AG20443 (cell line): Measurements from ENCODE around the gene VCL.
"Not testable (repeated sequence)": the region's sequence is repeated elsewhere in the genome, so short reads cannot be mapped to it uniquely, and the experiment has no call there.

ENCODE experiments used
- DNase-seq: peaks from one replicate; pipeline ENCODE4 v3.0.0; 2012; ENCODE audit warnings: low spot score, mixed read lengths

The VCL gene

DNA sequence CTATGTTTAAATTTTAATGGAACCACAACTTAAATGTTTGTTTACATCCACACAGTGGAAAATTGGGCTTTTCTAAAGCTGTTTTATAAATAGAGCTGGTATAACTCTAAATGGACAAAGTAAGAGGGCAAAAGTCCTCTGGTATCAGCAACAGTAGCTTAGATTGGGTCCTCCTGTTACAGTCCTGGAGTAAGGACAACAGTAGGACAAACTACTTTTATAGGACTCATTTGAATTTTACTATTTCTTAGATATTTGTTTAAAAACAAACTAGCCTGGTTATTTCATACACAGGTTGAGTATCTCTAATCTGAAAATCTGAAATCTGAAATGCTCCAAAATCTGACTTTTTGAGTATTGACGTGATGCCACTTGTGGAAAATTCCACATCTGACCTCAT lies 8.4 kb downstream of the VCL start:
- no peak for DNase-seq

DNA sequence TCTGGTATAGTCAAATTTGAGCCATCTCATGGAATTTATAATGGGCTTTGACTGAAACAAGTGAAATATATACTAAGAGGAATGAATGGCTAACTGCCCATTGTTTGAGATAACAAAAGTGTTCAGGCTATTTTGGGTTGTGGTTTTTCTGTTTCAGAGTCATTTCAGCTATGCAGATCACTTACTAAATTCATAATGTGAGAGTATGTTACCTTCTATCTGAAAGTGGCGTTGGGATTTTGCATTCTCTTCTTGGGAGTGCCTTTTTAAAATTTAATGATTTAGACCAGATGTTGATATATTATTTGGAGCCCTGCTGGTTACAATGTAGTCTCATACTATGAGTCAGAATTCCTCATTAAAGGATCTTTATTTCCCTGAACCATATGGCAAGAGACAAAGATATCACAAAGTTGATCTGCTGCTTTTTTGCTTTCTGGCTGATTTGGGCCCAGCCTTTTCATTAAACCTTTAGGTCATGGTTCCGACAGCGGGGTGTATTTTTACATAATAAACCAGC lies 10.4 kb downstream of the VCL start:
- DNase-seq: peak; percentile 43

DNA sequence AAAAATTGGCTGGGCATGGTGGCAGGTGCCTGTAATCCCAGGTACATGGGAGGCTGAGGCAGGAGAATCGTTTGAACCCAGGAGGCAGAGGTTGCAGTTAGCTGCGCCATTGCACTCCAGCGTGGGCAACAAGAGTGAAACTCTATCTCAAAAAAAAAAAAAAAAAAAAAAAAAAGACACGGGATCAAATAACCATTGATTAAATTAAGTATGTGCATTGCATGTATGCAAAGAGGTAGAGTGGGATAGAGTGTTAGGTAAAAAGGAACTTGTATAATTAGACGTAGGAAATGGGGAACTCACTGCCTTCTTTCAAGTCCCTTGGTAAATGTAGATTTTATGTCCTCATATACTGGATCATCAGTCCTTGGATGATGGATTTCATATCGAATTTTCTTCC lies 13.1 kb downstream of the VCL start:
- no peak for DNase-seq

GRCh38 chr10:74011770-74012169 lies 13.9 kb downstream of the VCL start:
- DNase-seq: no peak

- DNase-seq: no peak
Observed at GRCh38 chr10:74012480-74012879, 14.6 kb downstream of the VCL start.

DNA sequence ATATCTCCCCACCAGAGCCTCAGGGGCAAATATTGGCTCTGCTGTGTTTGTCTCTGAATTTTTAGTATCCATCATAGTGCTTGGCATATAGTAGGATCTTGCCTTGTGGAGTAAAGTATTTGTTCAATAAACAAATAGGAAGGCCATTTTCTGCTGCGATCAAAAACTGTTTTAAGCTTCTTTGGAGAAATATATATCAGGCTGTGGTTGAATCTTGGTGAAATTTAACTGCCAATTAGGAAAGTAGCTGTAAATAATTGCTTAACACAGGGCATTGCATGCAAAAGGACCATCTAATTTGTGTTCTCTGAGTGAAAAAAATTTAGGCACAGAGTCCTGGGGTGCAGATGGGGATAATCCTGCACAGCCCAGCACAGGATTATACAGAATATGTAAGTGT lies 15.1 kb downstream of the VCL start:
- DNase-seq: no peak

DNA sequence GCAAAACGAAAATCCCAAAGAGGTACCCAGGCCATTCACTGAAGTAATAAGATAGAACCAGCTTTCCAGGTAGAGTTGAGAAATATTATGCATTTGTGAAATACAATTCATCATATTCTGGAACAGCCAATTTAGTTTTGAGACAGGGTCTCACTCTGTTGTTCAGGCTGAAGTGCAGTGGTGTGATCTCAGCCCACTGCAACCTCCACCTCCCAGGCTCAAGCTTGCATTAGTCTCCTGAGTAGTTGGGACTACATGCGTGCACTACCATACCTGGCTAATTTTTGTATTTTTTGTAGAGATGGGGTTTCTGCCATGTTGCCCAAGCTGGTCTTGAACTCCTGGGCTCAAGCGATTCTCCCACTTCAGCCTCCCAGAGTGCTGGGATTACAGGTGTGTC lies 16.7 kb downstream of the VCL start:
- not testable (repeated sequence) for DNase-seq

DNA sequence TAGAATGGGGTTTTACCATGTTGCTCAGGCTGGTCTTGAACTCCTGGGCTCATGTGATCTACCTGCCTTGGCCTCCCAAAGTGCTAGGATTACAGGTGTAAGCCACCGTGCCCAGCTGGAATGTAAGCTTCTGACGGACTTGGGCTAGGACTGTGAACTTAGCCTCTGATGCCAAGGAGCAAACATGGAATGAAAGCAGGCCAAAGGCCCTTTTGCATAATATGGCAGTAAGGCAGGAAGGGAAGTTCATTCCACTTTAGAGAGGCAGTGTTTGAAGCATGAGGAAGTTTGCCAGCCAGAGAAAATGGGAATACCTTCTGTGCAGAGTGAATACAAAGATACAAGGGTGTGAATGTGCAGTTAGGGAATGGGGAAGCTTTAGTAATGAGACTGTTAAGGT lies 20.3 kb downstream of the VCL start:
- DNase-seq: no peak

DNA sequence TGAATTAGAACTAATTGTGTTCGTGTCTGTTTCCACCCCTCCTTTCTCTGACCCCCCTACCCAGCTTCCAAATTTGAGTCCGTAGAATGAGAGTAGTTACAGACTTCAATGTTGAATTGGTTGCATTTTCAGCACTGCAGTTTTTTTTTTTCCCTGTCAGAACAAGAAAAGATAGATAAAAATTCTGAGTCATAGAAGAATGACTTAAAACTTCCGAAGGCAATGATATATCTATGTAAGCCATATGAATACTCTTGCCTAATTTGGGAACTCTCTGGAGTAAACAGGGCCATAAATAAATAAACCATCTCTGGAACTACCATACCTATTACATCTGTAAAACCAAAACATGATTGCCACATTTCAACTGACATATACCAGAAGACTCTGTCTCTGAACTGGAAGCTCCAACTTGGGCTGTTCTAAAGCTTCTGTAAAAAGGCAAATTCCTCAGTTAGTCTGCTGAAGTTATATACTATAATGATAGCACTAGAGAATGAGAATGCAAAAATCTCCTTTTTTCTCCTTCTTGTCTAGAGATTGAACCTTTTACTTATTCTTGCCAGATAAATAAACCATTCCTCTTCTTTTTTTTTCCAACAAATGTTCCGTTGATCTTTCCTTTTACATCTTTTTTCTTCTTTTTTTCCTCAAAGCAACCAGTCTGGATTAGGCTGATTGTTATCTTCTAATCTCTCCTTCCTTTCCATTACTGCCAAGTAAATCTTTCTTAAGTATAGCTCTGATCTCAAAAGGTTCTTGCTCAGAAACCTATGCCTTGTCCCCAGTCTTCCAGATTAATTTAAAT lies 23.5 kb downstream of the VCL start:
- no peak for DNase-seq

DNA sequence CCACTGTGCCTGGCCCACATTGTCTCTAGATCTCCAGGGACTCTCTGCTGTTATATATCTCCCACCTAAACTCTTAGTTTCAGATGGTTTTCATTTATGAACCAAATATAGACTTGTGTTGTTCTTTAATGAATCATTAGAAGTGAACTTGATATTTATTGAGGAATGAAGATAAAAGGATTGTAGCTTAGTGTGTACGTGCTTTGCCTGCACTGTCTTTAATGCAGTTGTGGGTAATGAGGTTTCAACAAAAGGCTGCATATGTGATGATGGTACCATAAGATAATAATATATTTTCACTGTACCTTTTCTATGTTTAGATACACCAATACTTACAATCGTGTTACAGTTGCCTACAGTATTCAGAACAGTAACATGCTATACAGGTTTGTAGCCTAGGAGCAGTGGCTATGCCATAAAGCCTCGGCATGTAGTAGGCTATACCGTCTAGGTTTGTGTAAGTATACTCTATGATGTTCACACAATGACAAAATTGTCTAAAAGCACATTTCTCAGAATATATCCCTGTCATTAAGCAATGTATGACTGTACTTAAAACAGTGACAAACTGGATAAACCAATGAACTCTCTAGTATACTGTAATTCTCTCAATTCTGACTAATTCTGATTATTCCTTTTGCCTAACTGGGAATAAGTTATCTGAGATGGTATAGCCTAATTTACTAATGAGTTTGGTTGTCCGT lies 25.2 kb downstream of the VCL start:
- DNase-seq: no peak

GRCh38 chr10:74024600-74024999 lies 26.7 kb downstream of the VCL start:
- no peak for DNase-seq

- DNase-seq: no peak
Observed at GRCh38 chr10:74025380-74025978, 27.6 kb downstream of the VCL start.

DNA sequence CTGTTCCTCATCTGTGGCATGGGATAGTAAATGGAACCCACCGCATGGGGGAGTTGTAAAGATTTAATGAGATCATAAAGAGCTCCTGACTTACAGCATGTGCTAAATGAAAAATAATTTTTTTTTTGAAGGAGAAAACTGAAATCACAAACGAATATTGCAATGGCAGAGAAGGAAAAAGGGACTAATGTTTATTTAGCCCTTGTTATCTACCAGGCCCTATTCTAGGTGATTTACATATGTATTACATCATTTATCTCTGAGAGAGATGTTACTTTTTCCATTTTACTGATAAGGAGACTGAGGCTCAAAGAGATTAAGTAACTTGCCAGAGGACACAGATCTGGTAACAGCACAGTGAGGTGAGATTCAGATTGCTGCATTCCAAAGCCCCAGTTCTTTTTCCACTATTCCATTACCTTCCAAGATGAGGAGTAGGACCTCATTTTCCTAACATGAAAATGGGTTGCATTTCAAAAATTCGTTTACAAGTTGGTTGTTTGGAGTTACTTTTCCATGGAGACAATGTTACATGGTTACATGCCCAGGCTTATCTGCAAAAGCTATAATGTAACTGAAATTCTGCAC lies 28.6 kb downstream of the VCL start:
- DNase-seq: no peak

DNA sequence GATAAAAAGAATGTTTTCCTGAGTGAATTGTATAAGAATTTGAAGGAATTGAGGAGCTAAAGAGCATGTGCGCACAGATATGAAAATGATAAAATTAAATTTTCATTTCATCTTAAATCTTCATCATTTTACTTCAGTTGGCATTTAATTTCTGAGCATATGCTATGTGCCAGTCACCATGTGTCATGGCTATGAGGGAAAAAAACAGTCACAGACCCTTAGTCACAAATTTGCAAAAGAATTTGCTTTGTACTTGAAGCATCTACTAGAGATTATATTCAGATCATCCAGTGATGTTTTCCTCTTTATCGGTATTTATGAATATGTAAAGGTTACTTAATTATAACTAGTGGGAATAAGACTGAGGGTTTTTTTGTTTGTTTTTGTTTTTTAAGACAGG lies 29.8 kb downstream of the VCL start:
- no peak for DNase-seq

DNA sequence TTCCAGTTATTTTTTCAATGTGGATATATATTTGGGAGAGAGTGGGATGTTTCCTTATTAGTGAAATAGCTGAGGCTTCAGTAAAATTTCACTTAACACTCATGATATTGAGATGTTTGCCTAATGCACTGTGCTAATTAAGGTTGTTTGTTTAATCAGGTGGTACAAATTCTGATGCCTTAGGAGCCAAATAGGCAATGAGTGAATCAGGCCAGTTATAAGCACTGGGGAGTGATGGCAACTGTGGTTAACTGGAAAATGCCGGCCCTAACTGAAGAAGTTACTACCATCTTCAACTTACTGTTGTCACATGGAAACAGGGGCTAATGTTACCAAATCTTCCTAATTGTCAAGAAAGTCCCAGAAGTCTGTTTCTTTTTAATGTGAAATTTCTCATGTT lies 32.0 kb downstream of the VCL start:
- DNase-seq: no peak

DNA sequence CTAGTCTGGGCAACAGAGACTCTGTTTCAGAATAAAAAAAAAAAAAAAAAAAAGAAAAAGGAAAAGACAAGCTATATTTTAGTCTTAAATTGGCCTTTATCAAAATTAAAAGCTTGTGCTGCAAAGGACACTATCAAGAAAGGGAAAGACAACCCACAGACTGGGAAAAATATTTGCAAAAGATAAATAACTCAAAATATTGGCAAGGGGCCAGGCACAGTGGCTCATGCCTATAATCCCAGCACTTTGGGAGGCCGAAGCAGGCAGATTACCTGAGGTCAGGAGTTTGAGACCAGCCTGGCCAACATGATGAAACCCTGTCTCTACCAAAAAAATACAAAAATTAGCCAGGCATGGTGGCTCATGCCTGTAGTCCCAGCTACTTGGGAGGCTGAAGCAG lies 34.3 kb downstream of the VCL start:
- not testable (repeated sequence) for DNase-seq

DNA sequence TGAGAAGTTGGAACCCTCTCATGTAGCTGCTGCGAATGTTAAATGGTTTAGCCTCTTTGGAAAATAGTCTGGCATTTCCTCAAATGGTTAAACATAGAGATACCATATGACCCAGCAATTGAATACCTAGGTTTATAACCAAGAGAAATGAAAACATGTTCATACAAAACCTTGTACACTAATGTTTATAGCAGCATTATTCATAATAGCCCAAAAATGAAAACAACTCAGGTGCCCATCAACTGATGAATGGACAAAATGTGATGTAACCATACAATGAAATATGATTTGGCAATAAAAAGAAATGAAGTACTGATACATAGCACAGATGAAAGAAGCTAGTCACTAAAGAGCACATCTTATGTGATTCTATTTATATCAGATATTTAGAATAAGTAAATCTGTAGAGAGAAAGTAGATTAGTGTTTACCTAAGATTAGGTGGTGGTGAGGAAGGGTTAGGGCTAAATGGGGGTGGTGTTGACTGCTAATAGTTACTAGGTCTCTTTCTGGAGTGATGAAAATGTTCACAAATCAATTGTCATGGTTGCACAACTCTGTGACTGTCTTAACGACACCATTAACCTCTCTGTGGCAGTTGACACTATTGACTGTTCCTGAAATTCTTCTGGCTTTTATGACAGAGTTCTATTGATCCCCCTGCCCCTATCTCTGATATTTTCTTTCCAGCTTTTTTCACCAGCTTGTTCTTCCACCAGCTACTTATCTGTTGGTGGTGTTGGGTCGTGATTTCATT lies 35.2 kb downstream of the VCL start:
- no peak for DNase-seq

- no peak for DNase-seq
Observed at GRCh38 chr10:74033702-74034101, 35.8 kb downstream of the VCL start.

DNA sequence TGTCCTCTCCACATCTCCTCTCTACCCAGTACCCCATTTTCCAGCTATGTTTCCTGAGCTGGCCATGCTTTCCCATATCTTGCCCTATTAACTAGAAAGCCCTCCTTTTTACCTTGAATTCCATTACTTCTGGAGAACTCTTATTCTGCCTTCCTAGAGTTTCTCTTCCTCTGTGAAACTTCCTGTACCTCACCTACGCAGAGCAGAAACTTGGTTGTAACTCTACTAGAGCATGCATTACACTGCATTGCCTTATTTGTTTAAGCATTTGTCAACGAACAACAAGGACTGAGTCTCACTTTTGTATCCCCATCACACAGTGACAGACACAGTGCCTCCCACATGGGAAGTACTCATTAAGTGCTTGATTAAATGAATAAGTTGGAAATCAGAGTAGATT lies 36.4 kb downstream of the VCL start:
- no peak for DNase-seq

- DNase-seq: no peak
Observed at GRCh38 chr10:74035303-74035702, 37.4 kb downstream of the VCL start.

DNA sequence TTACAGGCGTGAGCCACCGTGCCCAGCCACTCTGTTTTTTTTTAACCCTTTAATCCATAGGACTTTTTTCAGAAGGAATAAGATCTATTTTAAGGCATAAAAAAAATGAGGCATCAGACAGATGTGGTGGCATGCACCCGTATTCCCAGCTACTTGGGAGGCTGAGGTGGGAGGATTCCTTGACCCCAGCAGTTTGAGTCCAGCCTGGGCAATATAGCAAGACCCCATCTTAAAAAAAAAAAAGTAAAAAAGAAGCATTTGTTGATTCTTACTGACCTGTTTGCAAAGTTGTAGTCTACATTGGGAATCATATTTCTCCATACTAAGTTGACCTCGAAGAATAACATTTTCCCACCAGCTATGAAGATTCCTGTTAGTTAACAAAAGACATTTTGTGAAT lies 38.6 kb downstream of the VCL start:
- no peak for DNase-seq

DNA sequence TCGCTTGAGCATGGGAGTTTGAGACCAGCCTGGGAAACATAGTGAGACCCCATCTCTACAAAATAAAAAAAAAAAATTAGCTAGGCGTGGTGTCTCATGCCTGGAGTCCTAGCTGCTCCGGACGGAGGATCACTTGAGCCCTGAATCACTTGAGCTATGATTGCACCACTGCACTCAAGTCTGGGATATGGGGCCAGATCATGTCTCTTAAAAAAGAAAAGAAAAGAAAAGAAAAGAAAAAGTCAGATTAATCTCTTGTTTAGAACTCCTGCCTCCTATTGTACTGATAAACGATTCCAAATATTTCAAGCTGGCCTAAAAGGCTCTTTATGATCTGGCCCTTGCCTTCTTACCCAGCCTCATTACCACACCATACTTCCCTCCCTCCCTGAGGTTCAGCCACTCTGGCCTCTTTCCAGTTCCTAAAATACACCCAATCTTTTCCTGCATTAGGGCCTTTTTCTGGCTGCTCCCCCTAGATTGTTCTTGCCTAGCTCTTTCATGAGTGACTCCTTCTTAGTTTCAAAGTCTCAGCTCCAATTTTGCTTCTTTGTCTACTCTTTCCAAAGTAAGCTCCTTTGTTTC lies 41.7 kb downstream of the VCL start:
- DNase-seq: peak; percentile 61
